SK-MEL-5 (cell line): ENCODE results near the gene AGBL4. TPM values are rescaled to one million over a fixed set of nuclear protein-coding genes. Genes with fewer than 3 reads are reported as not detected.

Experiments used
- DNase-seq: peaks from one replicate; pipeline ENCODE4 v3.0.0-alpha.2; 2016; ENCODE audit warnings: low read depth, low spot score
- in situ Hi-C: cut with HindIII; loops from 2 replicates; pipeline ENCODE4 v1.10.0; 2016; ENCODE audit warnings: low sequenced_read_pairs, high pct_unique_total_duplicates, low pct_unique_long_range_greater_than_20kb
- total RNA-seq: library from RNA; depleted of rRNA; stranded (reverse); fragments of >200 nt; shearing (Covaris generic); gene quantifications from 2 replicates; pipeline ENCODE4 v1.2.3, GENCODE V29; 2014

AGBL4 gene
- total RNA-seq, 1 experiment from 2014 or later: 0.50 TPM

DNA sequence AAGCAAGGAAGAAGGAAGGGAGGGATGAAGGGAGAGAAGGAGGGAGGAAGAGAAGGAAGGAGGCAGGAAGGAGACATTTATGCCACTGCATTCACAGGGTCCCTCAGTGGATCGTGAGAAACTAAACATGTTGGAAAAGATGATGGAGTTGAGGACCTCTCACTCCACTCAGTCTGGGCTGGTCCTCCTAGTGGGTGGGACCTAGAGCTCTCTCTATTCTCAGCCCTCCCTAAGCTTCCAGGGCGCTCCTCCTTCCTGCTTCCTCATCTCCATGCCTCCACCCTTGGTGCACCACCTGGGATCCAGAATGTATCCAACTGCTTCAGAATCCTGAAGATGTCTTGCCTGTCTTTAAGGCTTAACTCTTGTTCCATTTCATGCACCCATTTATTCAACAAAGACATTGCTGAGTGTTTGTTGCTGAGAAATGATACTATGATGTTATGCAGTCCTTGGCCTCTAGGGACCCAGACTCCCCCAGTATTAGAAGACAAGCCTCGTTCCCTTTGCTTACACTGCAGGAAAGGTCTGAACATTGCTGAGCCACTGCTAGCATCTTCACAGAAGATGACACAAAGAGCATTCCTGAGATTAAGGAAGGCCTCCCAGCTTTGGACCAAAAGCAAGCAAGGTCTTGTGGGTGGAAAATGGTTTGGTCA, 1335.5 kb downstream of the AGBL4 start:
- in situ Hi-C loops: no loop called here
- peak; percentile 37 for DNase-seq

DNA sequence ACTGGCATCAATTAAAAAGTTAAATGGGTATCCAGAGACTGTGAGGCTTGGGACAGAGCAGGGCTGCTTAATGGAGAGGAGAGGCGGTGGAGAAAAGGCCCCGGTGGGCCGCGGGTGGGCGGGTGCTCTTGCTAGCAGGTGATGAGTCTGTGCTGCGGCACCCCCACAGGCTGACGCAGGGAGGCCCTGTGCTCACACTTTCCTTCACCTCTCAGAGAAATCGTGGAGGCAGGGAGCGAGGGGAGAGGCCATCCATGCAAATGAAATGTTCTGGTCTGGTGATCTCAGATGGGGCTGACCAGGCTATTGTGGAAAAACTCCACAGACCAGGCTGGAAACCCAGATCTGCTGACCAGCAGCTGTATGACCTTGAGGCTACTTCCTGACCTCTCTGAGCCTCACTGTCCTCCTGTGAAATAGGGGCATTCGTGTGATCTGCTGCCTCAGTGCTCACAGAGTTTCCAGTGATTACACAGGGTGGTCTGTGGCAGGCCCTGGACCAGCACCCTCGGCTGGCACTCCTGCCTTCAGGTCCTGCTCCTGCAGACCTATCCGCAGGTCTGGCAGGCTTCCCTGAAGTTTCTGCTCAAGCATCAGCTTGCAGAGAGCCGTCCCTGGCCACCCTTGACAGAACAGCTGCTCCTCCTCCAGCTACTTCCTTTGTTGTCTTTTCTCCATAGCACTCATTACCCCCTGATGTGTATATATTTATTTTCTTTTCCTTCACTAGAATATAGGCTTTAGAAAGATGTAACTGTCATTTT, 1336.3 kb downstream of the AGBL4 start:
- DNase-seq: no peak
- in situ Hi-C loops: no loop called here

GRCh38 chr1:48686159-48686558, 1337.6 kb downstream of the AGBL4 start:
- in situ Hi-C loops: no loop called here
- no peak for DNase-seq

DNA sequence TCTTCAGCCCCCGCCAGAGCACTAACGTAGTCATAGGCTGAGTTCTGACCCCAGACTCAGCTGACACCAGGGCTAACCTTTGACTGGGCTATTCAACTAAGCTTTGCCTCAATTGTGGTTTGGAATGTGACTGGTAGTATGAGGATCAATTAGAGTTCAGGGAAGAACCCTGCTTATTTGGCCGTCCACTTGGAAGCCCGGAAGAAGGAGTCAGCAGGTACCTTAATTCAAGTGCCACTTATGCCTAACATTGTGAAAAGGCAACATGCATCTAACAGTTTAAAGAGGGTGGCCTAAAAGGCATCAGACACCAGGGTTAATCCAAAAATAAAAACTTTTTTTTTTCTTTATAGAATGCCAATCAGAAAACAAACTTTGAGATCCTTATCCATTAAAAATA, 1339.4 kb downstream of the AGBL4 start:
- no peak for DNase-seq
- in situ Hi-C loops: no loop called here

GRCh38 chr1:48683839-48684238, 1339.9 kb downstream of the AGBL4 start:
- no peak for DNase-seq

GRCh38 chr1:48681476-48682305, 1342.1 kb downstream of the AGBL4 start:
- in situ Hi-C loops: no loop called here
- DNase-seq: no peak

More at GRCh38 chr1:48683839-48684238, 1339.9 kb downstream of the AGBL4 start:
- in situ Hi-C loops: no loop called here

DNA sequence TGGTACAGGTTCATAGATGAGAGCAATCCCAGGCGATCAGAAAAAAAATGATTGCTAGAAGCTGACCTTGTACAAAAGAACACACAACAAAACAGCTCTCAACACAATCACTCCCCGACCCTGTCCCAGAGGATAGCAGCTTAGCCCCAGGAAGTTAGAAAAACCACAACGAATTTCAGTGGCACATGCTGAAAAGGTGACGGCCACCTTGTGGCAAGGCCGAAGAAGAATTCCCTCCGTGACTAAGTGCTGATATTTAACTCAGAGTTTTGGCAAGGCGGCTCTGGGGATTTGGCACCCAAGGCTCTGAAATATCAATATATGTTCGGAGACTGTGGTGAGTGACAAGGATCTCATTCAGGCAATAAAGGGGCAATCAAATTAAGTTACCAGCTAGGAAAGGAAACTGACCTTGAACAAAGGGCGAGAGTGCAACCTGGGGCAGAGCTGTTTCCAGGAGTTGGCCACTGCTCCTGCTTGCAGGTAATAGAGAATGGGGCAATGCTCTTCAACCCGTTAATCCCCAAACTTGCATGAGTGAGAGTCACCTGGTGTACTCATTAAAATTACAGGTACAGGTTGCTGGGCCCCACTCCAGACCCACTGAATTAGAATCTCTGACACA, 1343.2 kb downstream of the AGBL4 start:
- in situ Hi-C loops: no loop called here
- DNase-seq: no peak

DNA sequence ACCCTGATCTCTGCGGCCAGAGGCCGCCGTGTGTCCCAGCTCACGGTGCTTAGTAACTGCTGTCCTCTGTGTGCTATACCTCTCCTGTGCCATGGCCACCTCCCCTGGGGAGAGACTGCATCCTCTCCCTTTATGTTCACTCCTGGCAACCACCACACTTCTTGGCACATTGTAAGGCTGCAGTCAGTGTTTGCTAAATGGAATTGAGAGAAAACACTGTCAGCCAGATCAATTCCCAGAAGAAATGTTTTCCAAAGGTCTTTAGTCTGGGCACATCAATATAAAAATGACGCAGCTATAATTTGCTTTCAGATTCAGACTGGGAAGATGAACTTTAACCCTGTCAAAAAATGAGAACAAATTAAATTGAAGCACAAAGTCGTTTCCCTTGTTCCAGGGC, 1343.9 kb downstream of the AGBL4 start:
- no peak for DNase-seq

GRCh38 chr1:48678710-48679505, 1344.8 kb downstream of the AGBL4 start:
- in situ Hi-C loops: no loop called here
- no peak for DNase-seq

More for the DNA sequence above, 1343.9 kb downstream of the AGBL4 start:
- in situ Hi-C loops: no loop called here

DNA sequence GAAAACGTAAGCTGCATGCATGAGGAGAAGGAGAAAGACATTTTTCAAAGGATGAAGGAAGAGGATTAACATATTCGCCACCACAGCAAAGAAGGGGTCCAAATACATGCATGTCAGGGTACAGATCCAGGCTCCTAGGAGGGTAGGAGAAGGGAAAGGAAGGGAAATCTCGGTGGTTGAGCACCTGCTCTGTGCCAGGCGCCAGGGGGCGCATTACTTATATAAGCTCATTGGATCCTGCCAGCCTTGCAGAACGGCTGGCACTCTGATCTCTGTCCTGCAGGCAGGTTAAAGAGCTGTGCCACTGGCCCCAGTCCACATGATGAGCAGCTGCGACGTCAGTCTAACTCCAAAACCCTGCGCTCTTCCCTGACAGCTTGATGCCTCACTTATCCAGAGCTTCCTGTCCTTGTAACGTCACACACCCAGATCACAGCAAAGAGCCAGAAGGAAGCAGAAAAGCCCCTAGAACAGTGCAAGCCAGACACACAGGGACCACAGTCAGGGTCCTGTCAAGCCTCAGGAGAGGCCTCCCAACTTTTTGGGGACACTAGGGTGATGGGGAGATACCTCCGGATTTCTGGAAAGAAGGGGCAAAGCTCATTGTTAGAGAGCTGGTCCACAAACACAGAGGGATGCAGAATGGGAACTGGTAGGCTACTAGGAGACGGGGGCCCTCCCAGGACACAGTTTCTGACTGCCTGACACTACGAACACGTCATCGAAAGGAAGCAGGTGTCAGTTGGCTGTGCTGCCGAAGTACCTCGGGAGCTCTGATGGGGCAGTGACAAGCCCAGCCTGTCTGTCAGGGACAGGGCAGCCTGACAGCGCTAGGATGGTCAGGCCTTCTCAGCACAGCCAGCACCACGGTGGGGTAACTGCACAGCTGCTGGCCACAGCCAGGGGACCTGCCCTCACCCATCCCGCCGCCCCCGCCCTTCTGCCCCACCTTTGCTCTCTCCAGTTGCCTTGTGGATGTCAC, 1346.2 kb downstream of the AGBL4 start:
- DNase-seq: peak; percentile 70
- in situ Hi-C loops: no loop called here

DNA sequence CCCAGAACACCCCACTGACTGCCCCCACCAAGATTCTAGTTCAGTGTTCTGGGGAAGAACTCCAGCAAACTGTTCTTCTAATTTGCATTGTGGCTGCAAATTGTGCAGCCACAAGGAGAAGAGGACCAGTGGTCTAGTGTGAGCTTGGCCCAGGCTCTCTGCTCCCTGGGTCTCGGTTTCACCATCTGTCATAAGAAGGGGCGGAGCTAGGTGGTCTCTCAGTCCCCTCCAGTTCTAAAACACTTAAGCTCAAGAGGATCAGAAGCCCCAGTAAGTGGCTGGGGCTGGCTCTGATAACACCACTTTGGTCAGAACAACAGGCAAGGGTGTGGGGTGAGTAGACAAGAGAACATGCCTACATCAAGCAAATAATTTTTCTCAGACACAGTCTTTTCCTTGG, 1346.9 kb downstream of the AGBL4 start:
- DNase-seq: no peak
- in situ Hi-C loops: no loop called here

- DNase-seq: no peak
- in situ Hi-C loops: no loop called here
Measured at GRCh38 chr1:48676376-48676775, 1347.4 kb downstream of the AGBL4 start.

- DNase-seq: no peak
- in situ Hi-C loops: no loop called here
Measured at GRCh38 chr1:48675251-48675650, 1348.5 kb downstream of the AGBL4 start.

DNA sequence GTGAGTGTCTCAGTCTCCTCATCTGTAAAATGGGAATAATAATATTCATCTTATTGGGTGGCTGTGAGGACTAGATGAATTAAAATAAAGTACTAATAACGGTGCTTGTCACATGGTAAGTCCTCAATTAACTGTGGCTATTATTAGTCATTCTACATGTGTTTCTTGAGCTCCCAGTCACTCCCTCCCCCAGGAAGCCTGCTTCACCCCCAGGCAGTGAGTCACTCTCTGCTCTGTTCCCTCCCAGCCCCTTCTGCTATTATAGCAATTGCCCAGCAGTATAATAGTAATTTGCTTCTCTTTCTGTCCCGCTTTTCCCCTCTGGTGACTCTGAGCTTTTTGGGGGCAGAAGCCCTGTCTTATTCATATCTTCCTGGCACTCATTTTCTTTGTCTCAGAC, 1349.1 kb downstream of the AGBL4 start:
- in situ Hi-C loops: no loop called here
- no peak for DNase-seq

DNA sequence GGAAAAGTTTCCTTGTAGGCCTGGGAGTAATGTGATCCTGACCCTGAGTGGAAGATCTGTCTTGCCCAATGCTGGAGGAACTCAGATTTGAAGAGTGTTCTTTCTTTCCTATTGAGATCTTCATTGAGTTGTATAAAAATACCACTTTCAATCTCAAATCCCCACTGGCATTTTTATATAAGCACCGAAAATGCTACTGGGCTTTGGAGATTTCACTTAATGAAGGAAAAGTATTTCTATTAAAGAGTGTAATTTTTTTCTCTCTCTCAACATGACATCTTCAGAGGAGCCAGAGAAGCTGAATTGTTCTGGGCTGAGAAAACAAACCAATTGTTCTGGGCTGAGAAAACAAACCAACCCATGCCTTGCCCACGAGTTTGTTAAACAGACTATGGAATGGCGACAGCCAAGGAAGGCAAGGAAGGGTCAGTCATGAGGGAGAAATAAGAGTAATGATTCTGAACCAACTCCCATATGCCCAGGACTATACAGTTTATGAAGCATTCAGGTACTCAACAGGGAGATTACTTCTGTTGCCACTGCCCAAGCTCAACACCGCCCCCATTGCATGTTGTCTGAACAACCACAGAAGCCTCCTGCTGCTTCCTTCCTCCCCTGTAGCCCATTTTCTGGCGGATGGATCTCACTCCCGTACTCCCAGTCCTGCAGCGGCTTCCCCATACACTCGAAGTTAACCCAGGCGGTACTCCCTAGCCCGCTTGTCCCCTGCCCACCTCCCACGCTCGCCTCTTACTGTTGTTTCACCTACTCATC, 1350.2 kb downstream of the AGBL4 start:
- in situ Hi-C loops: no loop called here
- peak; percentile 58 for DNase-seq

DNA sequence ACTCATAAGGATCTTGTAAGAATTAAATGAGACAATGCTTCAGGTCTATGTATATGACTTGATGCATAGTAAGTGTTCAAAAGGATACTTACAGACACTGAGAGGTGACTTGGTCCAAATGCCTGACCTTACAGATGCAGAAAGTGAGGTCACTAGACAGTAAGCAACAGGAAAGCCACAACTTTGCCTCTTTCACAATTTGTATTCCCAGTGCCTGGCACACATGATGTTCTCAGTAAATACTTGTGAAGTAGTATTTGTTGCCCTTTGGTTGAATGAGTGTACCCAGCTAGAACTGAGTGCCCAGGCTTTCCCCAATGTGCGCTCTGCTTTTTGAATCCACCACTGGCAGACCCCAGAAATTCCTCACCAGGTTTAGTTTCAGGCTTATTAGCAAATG, 1352.2 kb downstream of the AGBL4 start:
- DNase-seq: no peak
- in situ Hi-C loops: no loop called here
